A549 (cell line): Measurements from ENCODE around the gene SMAP1.

Source experiments
- BHLHE40 ChIP-seq: IDR thresholded peaks from 2 replicates; pipeline ENCODE4 v1.6.1; 2012; ENCODE audit warnings: low read depth, low read length, inconsistent platforms
- CEBPB ChIP-seq, 2 experiments: fragments of >200 bp in 1 of 2; sonication (Bioruptor Twin) in 1 of 2; formaldehyde crosslinking in 1 of 2; IDR thresholded peaks; 2 replicates each; pipeline ENCODE4 v1.6.1; 2012 to 2016
- CHD4 ChIP-seq: fragments of 200-600 bp; sonication (generic); IDR thresholded peaks from 2 replicates; pipeline ENCODE4 v1.6.1; 2016; ENCODE audit warnings: antibody characterized with exemption, mild to moderate bottlenecking, borderline replicate concordance
- CTCF ChIP-seq: fragments of >200 bp; sonication (Bioruptor Twin); formaldehyde crosslinking; IDR thresholded peaks from 3 replicates; pipeline ENCODE4 v1.5.1; 2016
- EP300 ChIP-seq, 2 experiments: fragments of >200 bp; sonication (Bioruptor Twin); formaldehyde crosslinking; IDR thresholded peaks; 2 replicates in 1 of 2; 3 replicates in 1 of 2; pipeline ENCODE4 v1.6.1; 2016 to 2017
- GATA3 ChIP-seq: IDR thresholded peaks from 2 replicates; pipeline ENCODE4 v1.6.1; 2012; ENCODE audit warnings: borderline replicate concordance
- KDM5A ChIP-seq: fragments of 200-600 bp; sonication (generic); IDR thresholded peaks from 2 replicates; pipeline ENCODE4 v1.6.1; 2016; ENCODE audit warnings: antibody characterized with exemption, mild to moderate bottlenecking
- NFE2L2 ChIP-seq: fragments of 150-350 bp; conservative IDR thresholded peaks from 2 replicates; pipeline ENCODE4 v1.6.1; 2014; ENCODE audit warnings: low read length
- NPAS2 ChIP-seq: fragments of 250-450 bp; sonication (Bioruptor Pico); IDR thresholded peaks from 2 replicates; pipeline ENCODE4 v1.8.0; 2022; ENCODE audit warnings: mild to moderate bottlenecking, moderate library complexity, borderline replicate concordance
- RAD21 ChIP-seq, 2 experiments: fragments of >200 bp in 1 of 2; sonication (Bioruptor Twin) in 1 of 2; formaldehyde crosslinking in 1 of 2; IDR thresholded peaks in 1 of 2; conservative IDR thresholded peaks in 1 of 2; 2 replicates in 1 of 2; 3 replicates in 1 of 2; pipeline ENCODE4 v1.6.1; 2012 to 2018; ENCODE audit warnings: inconsistent platforms in 1 of 2
- RCOR1 ChIP-seq: fragments of 150-350 bp; IDR thresholded peaks from 2 replicates; pipeline ENCODE4 v1.6.1; 2014; ENCODE audit warnings: antibody characterized with exemption, low read length, low read depth
- TFCP2L1 ChIP-seq: fragments of 250-450 bp; sonication (Bioruptor Pico); IDR thresholded peaks from 2 replicates; pipeline ENCODE4 v1.5.0; 2021; ENCODE audit warnings: mild to moderate bottlenecking
- ZC3H11A ChIP-seq: fragments of 450-650 bp; IDR thresholded peaks from 2 replicates; pipeline ENCODE4 v1.6.1; 2014; ENCODE audit warnings: antibody characterized with exemption, mild to moderate bottlenecking
- TF ChIP-seq, protein P1 (sequence below): fragments of 150-350 bp; IDR thresholded peaks from 2 replicates; pipeline ENCODE4 v1.6.1; 2014; ENCODE audit warnings: low read depth, mild to moderate bottlenecking, low read length

DNA sequence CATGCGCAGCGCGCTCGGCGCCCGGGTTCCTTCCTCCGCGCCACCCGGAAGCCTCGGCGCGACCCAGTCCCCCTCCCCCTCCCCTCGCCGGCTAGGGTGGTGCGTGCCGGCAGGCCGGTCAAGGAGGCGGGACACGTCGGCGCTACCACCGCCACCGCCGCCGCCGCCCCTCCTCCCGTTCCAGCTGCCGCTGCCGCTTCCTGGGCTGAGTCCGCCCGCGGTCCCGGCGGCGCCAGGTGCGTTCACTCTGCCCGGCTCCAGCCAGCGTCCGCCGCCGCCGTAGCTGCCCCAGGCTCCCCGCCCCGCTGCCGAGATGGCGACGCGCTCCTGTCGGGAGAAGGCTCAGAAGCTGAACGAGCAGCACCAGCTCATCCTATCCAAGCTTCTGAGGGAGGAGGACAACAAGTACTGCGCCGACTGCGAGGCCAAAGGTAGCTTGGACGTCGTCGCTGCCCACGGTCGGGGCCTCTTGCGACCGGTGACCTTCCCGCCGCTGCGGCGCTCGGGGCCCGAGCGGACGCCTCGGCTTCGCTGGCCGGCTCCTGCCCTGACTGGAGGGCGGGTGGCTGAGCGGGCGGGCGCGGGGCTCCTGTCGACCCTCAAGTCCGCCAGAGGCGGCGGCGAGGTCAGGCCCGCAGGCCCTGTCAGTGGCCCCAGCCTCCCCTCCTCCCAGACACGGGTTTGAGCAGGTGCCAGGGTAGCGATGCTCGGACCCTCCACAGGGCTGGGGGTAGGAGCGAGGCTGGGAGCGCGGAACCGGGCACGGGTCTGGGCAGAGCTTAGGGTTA is at the start of gene SMAP1:
- TF ChIP-seq CTCF: no peak
- no peak for TF ChIP-seq TFCP2L1
- TF ChIP-seq RCOR1: no peak
- no peak; a peak in 1 of 5 replicates for TF ChIP-seq RAD21 (conservative IDR thresholded peaks at IDR 0.05 in 1 of 2, IDR thresholded peaks at IDR 0.05 in 1 of 2)
- no peak for TF ChIP-seq GATA3
- TF ChIP-seq, protein P1, sequence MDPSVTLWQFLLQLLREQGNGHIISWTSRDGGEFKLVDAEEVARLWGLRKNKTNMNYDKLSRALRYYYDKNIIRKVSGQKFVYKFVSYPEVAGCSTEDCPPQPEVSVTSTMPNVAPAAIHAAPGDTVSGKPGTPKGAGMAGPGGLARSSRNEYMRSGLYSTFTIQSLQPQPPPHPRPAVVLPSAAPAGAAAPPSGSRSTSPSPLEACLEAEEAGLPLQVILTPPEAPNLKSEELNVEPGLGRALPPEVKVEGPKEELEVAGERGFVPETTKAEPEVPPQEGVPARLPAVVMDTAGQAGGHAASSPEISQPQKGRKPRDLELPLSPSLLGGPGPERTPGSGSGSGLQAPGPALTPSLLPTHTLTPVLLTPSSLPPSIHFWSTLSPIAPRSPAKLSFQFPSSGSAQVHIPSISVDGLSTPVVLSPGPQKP: no peak
- TF ChIP-seq BHLHE40: no peak
- TF ChIP-seq NPAS2 (CRISPR knock-in tag): no peak
- TF ChIP-seq CEBPB (IDR thresholded peaks at IDR 0.05): no peak
- TF ChIP-seq KDM5A: no peak
- TF ChIP-seq ZC3H11A: no peak
- TF ChIP-seq CHD4: no peak
- no peak for TF ChIP-seq NFE2L2
- TF ChIP-seq EP300 (IDR thresholded peaks at IDR 0.05): no peak
